Mucosa of descending colon (tissue), 3 donors: ENCODE measurements around the gene TMED8. TPM values are rescaled to one million over a fixed set of nuclear protein-coding genes. Genes with fewer than 3 reads are reported as not detected.
A peak's percentile ranks its signal among the peaks of the same experiment; 100 is the strongest.

Experiments
- ATAC-seq: fragments of 200-7000 bp; cut with Tn5 transposase; one replicate; pipeline ENCODE4 v1.9.1; 2020; ENCODE audit warnings: mild to moderate bottlenecking, moderate library complexity
- DNase-seq, 3 donors: peaks; one replicate each; pipeline ENCODE4 v3.0.0-alpha.2; 2020
- H3K36me3 ChIP-seq: fragments of 200-600 bp; one replicate; pipeline ENCODE4 v1.8.0; 2021; ENCODE audit warnings: low read depth, mild to moderate bottlenecking
- H3K4me1 ChIP-seq: fragments of 200-600 bp; one replicate; pipeline ENCODE4 v1.8.0; 2021; ENCODE audit warnings: low read depth, mild to moderate bottlenecking
- H3K4me3 ChIP-seq: fragments of 200-600 bp; one replicate; pipeline ENCODE4 v1.8.0; 2021; ENCODE audit warnings: mild to moderate bottlenecking
- H3K9me3 ChIP-seq: fragments of 200-600 bp; one replicate; pipeline ENCODE4 v1.8.0; 2021; ENCODE audit warnings: mild to moderate bottlenecking
- intact Hi-C, 2 donors: fragments of 100-400 bp; cut with DNase I in 1 of 2; cut with micrococcal nuclease in 1 of 2; formaldehyde crosslinking; loops; one replicate each; pipeline versions ENCODE4 v1.11.0 to v1.11.1; 2022; cut with DNase I, micrococcal nuclease
- total RNA-seq, 3 donors: library from RNA; stranded (reverse); fragmentation: NEBNext Ultra II Directional in 2 of 3; extraction: Animal tissue kit (Norgen Biotek cat#: 25700) in 2 of 3; gene quantifications; one replicate each; pipeline versions ENCODE4 v1.2.1 to v1.2.4, GENCODE V29; 2021 to 2023
- TF ChIP-seq, protein P1 (sequence below): fragments of 200-600 bp; IDR thresholded peaks from one replicate; pipeline ENCODE4 v1.8.0; 2022; ENCODE audit warnings: antibody characterized with exemption, mild to moderate bottlenecking
- donor health status: DM: no; HTN: no; CAD: no; lungs with moderate emphysema.
- donor health status: DM: no; HTN: no; CAD: no.
- donor health status: DM: no; HTN: yes; CAD: no.

Gene TMED8
- total RNA-seq, 3 donors from 2014 or later, result 6.5 to 15.6 (median 7.7) TPM

DNA sequence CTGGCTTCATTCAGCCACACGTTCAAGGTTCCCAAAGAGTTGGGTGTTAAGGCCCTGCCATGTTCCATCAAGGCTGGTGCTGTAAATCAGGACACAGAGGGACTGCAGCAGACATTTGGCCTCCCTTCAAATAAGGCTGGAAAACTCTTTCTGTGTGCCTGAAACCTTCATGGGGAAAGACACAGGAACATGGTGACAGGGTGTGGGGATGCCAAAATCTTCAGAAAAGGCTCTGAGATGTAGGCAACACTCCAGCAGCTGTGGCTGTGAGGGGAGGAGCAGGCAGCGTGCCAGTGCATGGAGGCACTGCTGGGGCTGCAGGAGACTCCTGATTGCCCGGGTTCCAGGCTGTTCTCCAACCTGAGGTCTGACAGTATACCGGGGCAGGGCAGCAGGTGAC lies 71.2 kb downstream of the TMED8 start:
- ATAC-seq, result no peak
- no peak overlapping the region for H3K4me3 ChIP-seq
- H3K36me3 ChIP-seq, result no peaks in the 10 kb centered on the region
- peaks cover under 1% of the 10 kb centered on the region for H3K4me1 ChIP-seq
- TF ChIP-seq, protein P1, sequence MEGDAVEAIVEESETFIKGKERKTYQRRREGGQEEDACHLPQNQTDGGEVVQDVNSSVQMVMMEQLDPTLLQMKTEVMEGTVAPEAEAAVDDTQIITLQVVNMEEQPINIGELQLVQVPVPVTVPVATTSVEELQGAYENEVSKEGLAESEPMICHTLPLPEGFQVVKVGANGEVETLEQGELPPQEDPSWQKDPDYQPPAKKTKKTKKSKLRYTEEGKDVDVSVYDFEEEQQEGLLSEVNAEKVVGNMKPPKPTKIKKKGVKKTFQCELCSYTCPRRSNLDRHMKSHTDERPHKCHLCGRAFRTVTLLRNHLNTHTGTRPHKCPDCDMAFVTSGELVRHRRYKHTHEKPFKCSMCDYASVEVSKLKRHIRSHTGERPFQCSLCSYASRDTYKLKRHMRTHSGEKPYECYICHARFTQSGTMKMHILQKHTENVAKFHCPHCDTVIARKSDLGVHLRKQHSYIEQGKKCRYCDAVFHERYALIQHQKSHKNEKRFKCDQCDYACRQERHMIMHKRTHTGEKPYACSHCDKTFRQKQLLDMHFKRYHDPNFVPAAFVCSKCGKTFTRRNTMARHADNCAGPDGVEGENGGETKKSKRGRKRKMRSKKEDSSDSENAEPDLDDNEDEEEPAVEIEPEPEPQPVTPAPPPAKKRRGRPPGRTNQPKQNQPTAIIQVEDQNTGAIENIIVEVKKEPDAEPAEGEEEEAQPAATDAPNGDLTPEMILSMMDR, result no peak
- no peaks in the 10 kb centered on the region for H3K9me3 ChIP-seq
- intact Hi-C loops, result no loop called here
- DNase-seq, result no peak

DNA sequence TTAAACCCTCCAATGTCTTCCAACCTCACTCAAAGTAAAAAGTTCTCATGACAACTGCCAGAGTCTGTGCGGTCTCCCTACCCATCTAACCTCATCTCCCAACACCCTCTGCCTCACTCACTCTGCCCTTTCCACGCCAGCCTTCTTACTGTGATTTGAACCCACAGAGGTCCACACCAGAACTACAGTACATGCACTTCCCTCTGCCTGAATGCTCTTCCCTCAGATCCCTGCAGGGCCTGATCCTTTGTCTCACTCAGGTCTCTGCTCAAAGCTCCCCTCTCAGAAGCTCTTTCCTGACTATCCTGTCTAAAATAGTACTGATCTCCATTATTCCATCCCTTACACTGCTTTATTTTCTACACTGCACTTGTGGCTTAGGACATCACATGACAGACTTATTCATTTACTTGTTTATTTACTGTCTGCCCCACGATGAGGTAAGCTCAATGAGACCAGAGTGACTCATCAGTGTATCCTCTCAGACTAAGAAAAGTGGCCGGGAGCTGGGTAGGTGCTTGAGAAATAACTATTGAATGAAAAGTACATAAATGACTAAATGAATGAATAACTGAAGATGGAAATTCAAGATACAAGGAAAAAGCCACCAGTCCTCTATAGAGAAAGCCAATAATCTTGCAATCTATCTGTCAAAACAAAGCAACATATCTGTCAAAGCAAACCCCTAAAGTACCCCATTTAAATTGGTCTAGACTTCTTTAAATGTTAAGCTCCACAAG lies 73.3 kb downstream of the TMED8 start:
- Histone ChIP-seq H3K4me3 (no peak overlapping the region), H3K9me3 (no peaks in the 10 kb centered on the region), H3K36me3 (no peaks in the 10 kb centered on the region), H3K4me1 (peaks cover 15% of the 10 kb centered on the region)
- peak; percentile 52 for ATAC-seq
- DNase-seq, result no peak
- intact Hi-C loops, result no loop called here
- TF ChIP-seq, protein P1, result no peak

DNA sequence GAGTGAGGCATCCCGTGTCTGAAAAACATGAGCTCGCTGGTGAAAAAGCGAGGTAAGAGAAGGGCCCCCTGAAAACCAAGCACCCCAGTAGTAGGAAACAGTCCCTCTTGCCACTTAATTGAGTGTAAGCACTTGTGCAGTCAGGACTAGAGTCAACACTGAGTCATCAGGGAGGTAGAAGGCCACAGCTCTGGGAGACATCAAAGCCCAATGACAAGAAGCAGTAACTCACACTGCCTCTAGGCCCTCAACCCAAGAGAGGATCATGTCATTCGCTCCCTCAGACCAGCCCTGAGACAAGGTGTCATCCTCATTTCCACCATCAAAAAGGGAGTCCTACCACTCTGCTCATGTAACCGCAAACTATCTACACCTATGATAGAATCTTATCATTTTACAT lies 74.0 kb downstream of the TMED8 start:
- no peak for DNase-seq
- Histone ChIP-seq H3K4me3 (no peak overlapping the region), H3K9me3 (no peaks in the 10 kb centered on the region), H3K36me3 (no peaks in the 10 kb centered on the region), H3K4me1 (peaks cover 15% of the 10 kb centered on the region)
- peak; percentile 25 for ATAC-seq
- TF ChIP-seq, protein P1, result no peak
- intact Hi-C loops, result no loop called here

DNA sequence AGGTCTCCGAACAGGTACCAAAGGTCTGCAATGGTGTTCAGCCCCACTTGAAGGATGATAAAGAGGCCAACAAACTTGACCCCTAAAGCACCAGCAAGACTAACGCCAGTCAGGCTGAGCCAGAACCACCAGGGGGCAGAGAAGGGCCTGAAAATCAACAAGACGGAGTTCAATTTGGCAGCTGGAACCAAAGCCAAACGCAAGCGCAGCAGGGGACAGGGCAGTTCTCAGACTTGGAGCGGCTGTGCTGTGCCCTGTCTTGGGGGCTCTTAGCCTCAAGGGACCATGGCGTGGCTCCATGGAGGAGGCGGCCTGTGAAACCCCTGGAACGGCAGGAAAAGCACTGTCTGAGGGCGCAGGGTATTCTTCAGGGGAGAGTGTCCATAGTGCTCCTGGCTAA lies 75.8 kb downstream of the TMED8 start:
- Histone ChIP-seq H3K9me3 (no peaks in the 10 kb centered on the region), H3K36me3 (no peaks in the 10 kb centered on the region), H3K4me1 (peaks cover 15% of the 10 kb centered on the region), H3K4me3 (no peak overlapping the region)
- TF ChIP-seq, protein P1, result peak; percentile 63
- DNase-seq (peak; percentile 70 to 91 (median 80)), ATAC-seq (peak; percentile 56)
- intact Hi-C loops, result no loop called here

DNA sequence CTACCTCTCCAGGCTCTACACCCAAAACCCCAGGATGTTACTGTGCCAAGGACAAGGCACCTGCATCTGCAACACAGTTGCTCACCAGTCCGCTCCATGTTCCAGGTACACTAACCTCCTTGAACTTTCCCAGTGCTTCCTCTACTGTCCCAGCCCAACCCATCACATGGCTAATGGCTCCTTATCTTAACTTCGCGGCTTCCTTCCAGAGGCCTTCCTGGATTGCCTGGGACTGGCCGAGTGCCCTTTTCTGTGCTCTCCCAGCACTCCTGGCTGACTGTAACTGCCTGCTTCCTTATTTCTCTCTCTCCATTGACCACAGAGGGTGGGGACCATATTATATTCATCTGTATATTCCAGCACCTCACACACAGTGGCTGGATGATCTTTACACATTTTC lies 77.1 kb downstream of the TMED8 start:
- Histone ChIP-seq H3K9me3 (no peaks in the 10 kb centered on the region), H3K4me3 (no peak overlapping the region), H3K4me1 (peaks cover 15% of the 10 kb centered on the region), H3K36me3 (no peaks in the 10 kb centered on the region)
- TF ChIP-seq, protein P1, result no peak
- ATAC-seq (peak; percentile 95), DNase-seq (peak; percentile 71 to 80 (median 76))
- intact Hi-C loops, result no loop called here

DNA sequence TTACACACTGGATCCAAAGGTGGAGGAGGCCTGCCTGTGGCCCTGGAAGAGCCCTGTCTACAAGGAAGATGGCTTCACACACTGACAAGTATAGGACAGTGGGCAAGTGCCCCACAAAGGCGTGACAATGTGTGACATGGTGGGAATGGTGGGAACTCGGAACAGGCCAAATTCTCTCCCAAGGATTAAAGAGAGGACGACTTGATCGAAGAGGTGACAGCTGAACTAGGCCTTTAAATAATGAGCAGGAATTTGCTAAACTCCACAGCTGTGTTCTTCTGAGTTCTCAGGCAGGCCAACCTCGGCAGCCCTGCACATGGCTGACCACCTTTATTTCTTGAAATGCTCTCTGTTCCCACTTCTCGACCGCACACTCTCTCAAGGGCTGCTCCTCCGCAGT lies 80.0 kb downstream of the TMED8 start:
- no peak for ATAC-seq
- TF ChIP-seq, protein P1, result no peak
- intact Hi-C loops, result no loop called here
- DNase-seq, result no peak
- H3K4me3 ChIP-seq, result no peak overlapping the region
- H3K9me3 ChIP-seq, result no peaks in the 10 kb centered on the region
- H3K4me1 ChIP-seq, result peaks cover 15% of the 10 kb centered on the region
- H3K36me3 ChIP-seq, result no peaks in the 10 kb centered on the region
